ENCODE measurements around the gene ARPC1B.

GRCh38 chr7:99325592-99326407, 48.7 kb upstream of the ARPC1B start, which contains the start of gene ARPC1A:
- TF ChIP-seq, protein P1, sequence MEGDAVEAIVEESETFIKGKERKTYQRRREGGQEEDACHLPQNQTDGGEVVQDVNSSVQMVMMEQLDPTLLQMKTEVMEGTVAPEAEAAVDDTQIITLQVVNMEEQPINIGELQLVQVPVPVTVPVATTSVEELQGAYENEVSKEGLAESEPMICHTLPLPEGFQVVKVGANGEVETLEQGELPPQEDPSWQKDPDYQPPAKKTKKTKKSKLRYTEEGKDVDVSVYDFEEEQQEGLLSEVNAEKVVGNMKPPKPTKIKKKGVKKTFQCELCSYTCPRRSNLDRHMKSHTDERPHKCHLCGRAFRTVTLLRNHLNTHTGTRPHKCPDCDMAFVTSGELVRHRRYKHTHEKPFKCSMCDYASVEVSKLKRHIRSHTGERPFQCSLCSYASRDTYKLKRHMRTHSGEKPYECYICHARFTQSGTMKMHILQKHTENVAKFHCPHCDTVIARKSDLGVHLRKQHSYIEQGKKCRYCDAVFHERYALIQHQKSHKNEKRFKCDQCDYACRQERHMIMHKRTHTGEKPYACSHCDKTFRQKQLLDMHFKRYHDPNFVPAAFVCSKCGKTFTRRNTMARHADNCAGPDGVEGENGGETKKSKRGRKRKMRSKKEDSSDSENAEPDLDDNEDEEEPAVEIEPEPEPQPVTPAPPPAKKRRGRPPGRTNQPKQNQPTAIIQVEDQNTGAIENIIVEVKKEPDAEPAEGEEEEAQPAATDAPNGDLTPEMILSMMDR (IDR thresholded peaks at IDR 0.05; ENCODE audit: low read depth, low read length, missing input control): peak; percentile 8
- TF ChIP-seq TAF1 (conservative IDR thresholded peaks at IDR 0.05): no peak
- peak; percentile 36 to 41 for TF ChIP-seq EGR1 (IDR thresholded peaks at IDR 0.05; ENCODE audit: low read depth in 2 of 2)
- TF ChIP-seq HNF4A (conservative IDR thresholded peaks at IDR 0.05): no peak
- peak; percentile 65 for TF ChIP-seq YY1 (IDR thresholded peaks at IDR 0.05)
- TF ChIP-seq JUND (IDR thresholded peaks at IDR 0.05): no peak
- TF ChIP-seq SP1 (IDR thresholded peaks at IDR 0.05): no peak
- TF ChIP-seq ZBTB33 (IDR thresholded peaks at IDR 0.05): peak; percentile 52
- TF ChIP-seq, protein P2, sequence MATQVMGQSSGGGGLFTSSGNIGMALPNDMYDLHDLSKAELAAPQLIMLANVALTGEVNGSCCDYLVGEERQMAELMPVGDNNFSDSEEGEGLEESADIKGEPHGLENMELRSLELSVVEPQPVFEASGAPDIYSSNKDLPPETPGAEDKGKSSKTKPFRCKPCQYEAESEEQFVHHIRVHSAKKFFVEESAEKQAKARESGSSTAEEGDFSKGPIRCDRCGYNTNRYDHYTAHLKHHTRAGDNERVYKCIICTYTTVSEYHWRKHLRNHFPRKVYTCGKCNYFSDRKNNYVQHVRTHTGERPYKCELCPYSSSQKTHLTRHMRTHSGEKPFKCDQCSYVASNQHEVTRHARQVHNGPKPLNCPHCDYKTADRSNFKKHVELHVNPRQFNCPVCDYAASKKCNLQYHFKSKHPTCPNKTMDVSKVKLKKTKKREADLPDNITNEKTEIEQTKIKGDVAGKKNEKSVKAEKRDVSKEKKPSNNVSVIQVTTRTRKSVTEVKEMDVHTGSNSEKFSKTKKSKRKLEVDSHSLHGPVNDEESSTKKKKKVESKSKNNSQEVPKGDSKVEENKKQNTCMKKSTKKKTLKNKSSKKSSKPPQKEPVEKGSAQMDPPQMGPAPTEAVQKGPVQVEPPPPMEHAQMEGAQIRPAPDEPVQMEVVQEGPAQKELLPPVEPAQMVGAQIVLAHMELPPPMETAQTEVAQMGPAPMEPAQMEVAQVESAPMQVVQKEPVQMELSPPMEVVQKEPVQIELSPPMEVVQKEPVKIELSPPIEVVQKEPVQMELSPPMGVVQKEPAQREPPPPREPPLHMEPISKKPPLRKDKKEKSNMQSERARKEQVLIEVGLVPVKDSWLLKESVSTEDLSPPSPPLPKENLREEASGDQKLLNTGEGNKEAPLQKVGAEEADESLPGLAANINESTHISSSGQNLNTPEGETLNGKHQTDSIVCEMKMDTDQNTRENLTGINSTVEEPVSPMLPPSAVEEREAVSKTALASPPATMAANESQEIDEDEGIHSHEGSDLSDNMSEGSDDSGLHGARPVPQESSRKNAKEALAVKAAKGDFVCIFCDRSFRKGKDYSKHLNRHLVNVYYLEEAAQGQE (IDR thresholded peaks at IDR 0.05): no peak
- TF ChIP-seq FOXA2 (IDR thresholded peaks at IDR 0.05): no peak
- peak in 1 of 2 donors; percentile 8 for TF ChIP-seq RXRA (IDR thresholded peaks at IDR 0.05)
- peak in 1 of 2 donors; percentile 88 for TF ChIP-seq GABPA (IDR thresholded peaks at IDR 0.05 in 1 of 2, conservative IDR thresholded peaks at IDR 0.05 in 1 of 2)
- peak in 1 of 2 donors; percentile 50 for TF ChIP-seq RAD21 (IDR thresholded peaks at IDR 0.05)
- TF ChIP-seq, protein P3, sequence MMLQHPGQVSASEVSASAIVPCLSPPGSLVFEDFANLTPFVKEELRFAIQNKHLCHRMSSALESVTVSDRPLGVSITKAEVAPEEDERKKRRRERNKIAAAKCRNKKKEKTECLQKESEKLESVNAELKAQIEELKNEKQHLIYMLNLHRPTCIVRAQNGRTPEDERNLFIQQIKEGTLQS (IDR thresholded peaks at IDR 0.05): no peak

All from liver (tissue), 3 donors.